GM19455 (cell line): ENCODE measurements around the gene MYLIP.

Source experiments
- ATAC-seq: cut with Tn5 transposase; IDR thresholded peaks from one replicate; pipeline ENCODE4 v1.9.1; 2021; ENCODE audit not compliant: unreplicated experiment

MYLIP gene

GRCh38 chr6:16128759-16129622, at the start of gene MYLIP:
TSS of gene MYLIP (plus strand) at chr6:16129086. CDS start at chr6:16129323, 237 bp downstream.
- peak; percentile 79 for ATAC-seq

- ATAC-seq = no peak
Observed at GRCh38 chr6:16079354-16079753, 49.5 kb upstream of the MYLIP start.

- ATAC-seq = no peak
Observed at GRCh38 chr6:16080204-16080603, 48.7 kb upstream of the MYLIP start.

- ATAC-seq = no peak
Observed at GRCh38 chr6:16081326-16081725, 47.6 kb upstream of the MYLIP start.

GRCh38 chr6:16082361-16082760, 46.5 kb upstream of the MYLIP start:
- ATAC-seq = no peak

GRCh38 chr6:16086965-16087364, 41.9 kb upstream of the MYLIP start:
- ATAC-seq = no peak

GRCh38 chr6:16087386-16087785, 41.5 kb upstream of the MYLIP start:
- no peak for ATAC-seq

- ATAC-seq = no peak
Observed at GRCh38 chr6:16088409-16088808, 40.5 kb upstream of the MYLIP start.

GRCh38 chr6:16089232-16090062, 39.4 kb upstream of the MYLIP start:
- no peak for ATAC-seq

- ATAC-seq = no peak
Observed at GRCh38 chr6:16090452-16090851, 38.4 kb upstream of the MYLIP start.

- no peak for ATAC-seq
Observed at GRCh38 chr6:16090920-16091319, 38.0 kb upstream of the MYLIP start.

GRCh38 chr6:16092140-16092539, 36.7 kb upstream of the MYLIP start:
- no peak for ATAC-seq

- no peak for ATAC-seq
Observed at GRCh38 chr6:16092990-16093389, 35.9 kb upstream of the MYLIP start.

GRCh38 chr6:16095180-16095579, 33.7 kb upstream of the MYLIP start:
- ATAC-seq = no peak

GRCh38 chr6:16097382-16098171, 31.3 kb upstream of the MYLIP start:
- ATAC-seq = no peak

GRCh38 chr6:16098211-16098610, 30.7 kb upstream of the MYLIP start:
- no peak for ATAC-seq

GRCh38 chr6:16102208-16102607, 26.7 kb upstream of the MYLIP start:
- ATAC-seq = no peak

GRCh38 chr6:16103722-16104121, 25.2 kb upstream of the MYLIP start:
- ATAC-seq = no peak

GRCh38 chr6:16104624-16105433, 24.1 kb upstream of the MYLIP start:
- no peak for ATAC-seq

- no peak for ATAC-seq
Observed at GRCh38 chr6:16105854-16106253, 23.0 kb upstream of the MYLIP start.
